HCT116 (cell line): ENCODE results near the gene SAMD7. TPM values are rescaled to one million over a fixed set of nuclear protein-coding genes. Genes with fewer than 3 reads are reported as not detected.
A peak's percentile ranks its signal among the peaks of the same experiment; 100 is the strongest.

Source experiments
- ATAC-seq: fragments of 200-7000 bp; cut with Tn5 transposase; 2 replicates; pipeline ENCODE4 v1.9.1; 2020; ENCODE audit warnings: mild to moderate bottlenecking, moderate library complexity
- BruUV-seq: library from RNA; stranded (reverse); fragments of 400-500 nt; replicated peaks from 2 replicates; lab custom pipeline; 2021; lab: Mats Ljungman, UMichigan
- CTCF ChIA-PET: fragments of 300-600 bp; sonication (Branson Sonifier 250); formaldehyde crosslinking; loops from one replicate; lab custom pipeline; 2021; ENCODE audit warnings: antibody characterized with exemption; lab: Charles Lee
- POLR2A ChIA-PET: fragments of 300-600, 350-600 bp; sonication (Branson Sonifier 250); formaldehyde crosslinking; loops from one replicate; lab custom pipeline; 2021; ENCODE audit warnings: antibody characterized with exemption; lab: Charles Lee
- RAD21 ChIA-PET, 2 experiments: fragments of 300-600 bp; sonication (Branson Sonifier 250); formaldehyde crosslinking; loops; one replicate each; lab custom pipeline; 2023; ENCODE audit warnings: low total read pairs in 2 of 2; ENCODE audit not compliant: uncharacterized antibody in 2 of 2, unreplicated experiment in 2 of 2, low non-redundant PET in 1 of 2; lab: Charles Lee
- DNase-seq: peaks from one replicate; pipeline ENCODE4 v3.0.0-alpha.2; 2010; ENCODE audit warnings: low read depth, low spot score
- H2AFZ ChIP-seq: fragments of 200-600 bp; shearing (Covaris generic), sonication (generic); 2 replicates; pipeline ENCODE4 v1.6.1; 2017; ENCODE audit warnings: low read depth, mixed run types, mixed read lengths, antibody characterized with exemption, low read length; ENCODE audit not compliant: poor library complexity, severe bottlenecking
- H3K27ac ChIP-seq: 2 replicates; pipeline ENCODE4 v1.5.1; 2012; ENCODE audit warnings: low read depth, low read length
- H3K27me3 ChIP-seq: fragments of 200-600 bp; sonication (generic); 2 replicates; pipeline ENCODE4 v1.6.1; 2016; ENCODE audit warnings: mixed run types, low read length, mixed read lengths; ENCODE audit not compliant: insufficient read depth
- H3K36me3 ChIP-seq, 2 experiments: fragments of 200-500 bp in 1 of 2; fragments of 200-600 bp in 1 of 2; sonication (Bioruptor generic) in 1 of 2; sonication (generic) in 1 of 2; 2 replicates each; pipeline versions ENCODE4 v1.5.1 to v1.6.1; 2014 to 2016; ENCODE audit warnings: low read length in 2 of 2, inconsistent platforms in 1 of 2, mixed read lengths in 1 of 2, mixed run types in 1 of 2; ENCODE audit not compliant: insufficient read depth in 2 of 2, control insufficient read depth in 1 of 2
- H3K4me1 ChIP-seq, 2 experiments: fragments of 200-600 bp in 1 of 2; sonication (generic) in 1 of 2; 2 replicates each; pipeline versions ENCODE4 v1.5.1 to v1.6.1; 2012 to 2017; ENCODE audit warnings: low read length in 2 of 2, inconsistent platforms in 1 of 2, mild to moderate bottlenecking in 1 of 2, mixed read lengths in 1 of 2, mixed run types in 1 of 2, moderate library complexity in 1 of 2; ENCODE audit not compliant: insufficient read depth in 2 of 2, control insufficient read depth in 1 of 2
- H3K4me2 ChIP-seq: fragments of 200-600 bp; sonication (generic); 2 replicates; pipeline ENCODE4 v1.6.1; 2017; ENCODE audit warnings: mixed run types, low read length, mixed read lengths
- H3K4me3 ChIP-seq, 2 experiments: fragments of 200-600 bp in 1 of 2; sonication (generic) in 1 of 2; replicated peaks in 1 of 2; 2 replicates each; pipeline ENCODE4 v1.5.1; 2011 to 2016; ENCODE audit warnings: low read length in 2 of 2, control low read depth in 1 of 2, low read depth in 1 of 2, mild to moderate bottlenecking in 1 of 2, mixed read lengths in 1 of 2, mixed run types in 1 of 2
- H3K79me2 ChIP-seq: fragments of 200-600 bp; sonication (generic); 2 replicates; pipeline ENCODE4 v1.6.1; 2017; ENCODE audit warnings: mild to moderate bottlenecking, mixed run types, low read length, moderate library complexity, mixed read lengths; ENCODE audit not compliant: insufficient read depth
- H3K9ac ChIP-seq: fragments of 200-600 bp; sonication (generic); 2 replicates; pipeline ENCODE4 v1.6.1; 2016; ENCODE audit warnings: low read length, mixed read lengths
- H3K9me2 ChIP-seq: fragments of 200-600 bp; sonication (generic), shearing (Covaris generic); 2 replicates; pipeline ENCODE4 v1.6.1; 2017; ENCODE audit warnings: mixed run types, mild to moderate bottlenecking, moderate library complexity; ENCODE audit not compliant: insufficient read depth
- H3K9me3 ChIP-seq, 2 experiments: fragments of 200-500 bp in 1 of 2; fragments of 200-600 bp in 1 of 2; sonication (Bioruptor generic) in 1 of 2; sonication (generic) in 1 of 2; 2 replicates each; pipeline ENCODE4 v1.6.1; 2014 to 2017; ENCODE audit warnings: low read length in 2 of 2, mixed read lengths in 2 of 2, inconsistent platforms in 1 of 2, low read depth in 1 of 2, mild to moderate bottlenecking in 1 of 2, mixed run types in 1 of 2, moderate library complexity in 1 of 2; ENCODE audit not compliant: control insufficient read depth in 1 of 2, insufficient read depth in 1 of 2
- H4K20me1 ChIP-seq: fragments of 200-600 bp; sonication (generic), shearing (Covaris generic); 2 replicates; pipeline ENCODE4 v1.6.1; 2017; ENCODE audit warnings: mixed run types, mild to moderate bottlenecking, moderate library complexity; ENCODE audit not compliant: insufficient read depth
- CBX3 ChIP-seq: IDR thresholded peaks from 2 replicates; pipeline ENCODE4 v1.6.1; 2012; ENCODE audit warnings: low read depth
- CEBPB ChIP-seq: IDR thresholded peaks from 2 replicates; pipeline ENCODE4 v1.6.1; 2012; ENCODE audit warnings: low read depth
- ELF1 ChIP-seq: IDR thresholded peaks from 2 replicates; pipeline ENCODE4 v1.6.1; 2012; ENCODE audit warnings: low read depth, borderline replicate concordance
- EZH2phosphoT487 ChIP-seq: fragments of 200-600 bp; IDR thresholded peaks from 2 replicates; pipeline ENCODE4 v1.6.1; 2018; ENCODE audit warnings: antibody characterized with exemption, borderline replicate concordance
- RAD21 ChIP-seq: IDR thresholded peaks from 2 replicates; pipeline ENCODE4 v1.6.1; 2012; ENCODE audit warnings: low read depth, mild to moderate bottlenecking
- SRF ChIP-seq: IDR thresholded peaks from 2 replicates; pipeline ENCODE4 v1.6.1; 2012; ENCODE audit warnings: low read depth
- ZNF274 ChIP-seq: fragments of 200-500 bp; sonication (Bioruptor generic); IDR thresholded peaks from 2 replicates; pipeline ENCODE4 v1.6.1; 2014; ENCODE audit warnings: mild to moderate bottlenecking, low read depth, low read length, inconsistent platforms
- intact Hi-C: fragments of 100-400 bp; cut with micrococcal nuclease; formaldehyde crosslinking; loops from 2 replicates; pipeline ENCODE4 v1.10.0; 2022
- total RNA-seq: library from RNA; stranded (reverse); gene quantifications from one replicate; pipeline ENCODE4 v1.2.1, GENCODE V29; 2021; ENCODE audit not compliant: unreplicated experiment
- TF ChIP-seq, protein P1 (sequence below): IDR thresholded peaks from 2 replicates; pipeline ENCODE4 v1.6.1; 2011; ENCODE audit warnings: mild to moderate bottlenecking, low read length, moderate library complexity; ENCODE audit not compliant: insufficient replicate concordance; ENCODE audit errors: extremely low read depth

The SAMD7 gene
- total RNA-seq, 1 experiment from 2014 or later: not detected

DNA sequence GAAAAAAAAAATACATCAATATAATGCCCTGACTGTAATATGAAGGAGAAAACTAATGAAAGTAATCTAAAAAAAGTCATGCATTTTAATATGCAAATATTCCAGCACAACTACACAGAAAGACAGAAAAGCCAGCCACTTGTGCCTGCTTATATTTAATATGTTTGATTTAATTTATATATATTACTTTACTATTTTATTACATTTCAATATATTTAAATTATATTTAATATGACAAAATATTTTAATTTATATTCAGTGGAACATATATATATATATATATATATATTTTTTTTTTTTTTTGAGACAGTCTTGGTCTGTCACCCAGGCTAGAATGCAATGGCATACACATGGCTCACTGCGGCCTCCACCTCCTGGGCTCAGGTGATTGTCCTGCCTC is 14.1 kb upstream of the SAMD7 start:
- BruUV-seq: no TSS peak
- Histone ChIP-seq H3K9me2 (no peaks in the 10 kb centered on the region), H2AFZ (no peak overlapping the region), H3K9ac (no peak overlapping the region), H3K27ac (no peak overlapping the region), H3K27me3 (no peaks in the 10 kb centered on the region), H3K4me3 (no peak overlapping the region), H3K4me1 (no peaks in the 10 kb centered on the region), H3K36me3 (no peaks in the 10 kb centered on the region), H3K9me3 (peaks cover 0 to 2% of the 10 kb centered on the region in 2 experiments; a peak in 1 of 4 replicates), H4K20me1 (no peaks in the 10 kb centered on the region), H3K4me2 (no peak overlapping the region), H3K79me2 (no peaks in the 10 kb centered on the region)
- TF ChIP-seq ZNF274: no peak
- TF ChIP-seq EZH2phosphoT487: no peak
- TF ChIP-seq ELF1: no peak
- RAD21 ChIA-PET: no interaction called here
- POLR2A ChIA-PET: no interaction called here
- DNase-seq (no peak), ATAC-seq (no peak)
- CTCF ChIA-PET: no interaction called here
- intact Hi-C loops: no loop called here

GRCh38 chr3:169901453-169901852 is 9.9 kb upstream of the SAMD7 start:
- ATAC-seq: no peak
- no peaks in the 10 kb centered on the region for H3K79me2 ChIP-seq
- no peak overlapping the region for H2AFZ ChIP-seq
- RAD21 ChIA-PET: no interaction called here
- no peak overlapping the region for H3K27ac ChIP-seq
- intact Hi-C loops: no loop called here
- TF ChIP-seq CBX3 (peak; percentile 76; the same call in 1 of the 2 replicates), CEBPB (no peak), RAD21 (no peak), SRF (no peak), ZNF274 (no peak), EZH2phosphoT487 (no peak)
- TF ChIP-seq, protein P1, sequence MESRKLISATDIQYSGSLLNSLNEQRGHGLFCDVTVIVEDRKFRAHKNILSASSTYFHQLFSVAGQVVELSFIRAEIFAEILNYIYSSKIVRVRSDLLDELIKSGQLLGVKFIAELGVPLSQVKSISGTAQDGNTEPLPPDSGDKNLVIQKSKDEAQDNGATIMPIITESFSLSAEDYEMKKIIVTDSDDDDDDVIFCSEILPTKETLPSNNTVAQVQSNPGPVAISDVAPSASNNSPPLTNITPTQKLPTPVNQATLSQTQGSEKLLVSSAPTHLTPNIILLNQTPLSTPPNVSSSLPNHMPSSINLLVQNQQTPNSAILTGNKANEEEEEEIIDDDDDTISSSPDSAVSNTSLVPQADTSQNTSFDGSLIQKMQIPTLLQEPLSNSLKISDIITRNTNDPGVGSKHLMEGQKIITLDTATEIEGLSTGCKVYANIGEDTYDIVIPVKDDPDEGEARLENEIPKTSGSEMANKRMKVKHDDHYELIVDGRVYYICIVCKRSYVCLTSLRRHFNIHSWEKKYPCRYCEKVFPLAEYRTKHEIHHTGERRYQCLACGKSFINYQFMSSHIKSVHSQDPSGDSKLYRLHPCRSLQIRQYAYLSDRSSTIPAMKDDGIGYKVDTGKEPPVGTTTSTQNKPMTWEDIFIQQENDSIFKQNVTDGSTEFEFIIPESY: no peak
- TF ChIP-seq, all 23 proteins: peak for 1
- Histone ChIP-seq H3K4me2 (no peak overlapping the region), H3K4me1 (no peaks in the 10 kb centered on the region), H3K9me2 (no peaks in the 10 kb centered on the region), H3K9ac (no peak overlapping the region), H3K27me3 (no peaks in the 10 kb centered on the region), H3K9me3 (peaks cover 5% of the 10 kb centered on the region in 2 experiments; a peak in 1 of 4 replicates), H4K20me1 (no peaks in the 10 kb centered on the region), H3K4me3 (no peak overlapping the region), H3K36me3 (no peaks in the 10 kb centered on the region)
- ChIA-PET CTCF (no interaction called here), POLR2A (no interaction called here)
- DNase-seq: no peak
- BruUV-seq: no TSS peak
